Upper lobe of left lung (tissue), 6 donors: ENCODE results near the gene ORC1. TPM values are rescaled to one million over a fixed set of nuclear protein-coding genes. Genes with fewer than 3 reads are reported as not detected.
A peak's percentile ranks its signal among the peaks of the same experiment; 100 is the strongest.

ENCODE experiments used
- ATAC-seq, 2 donors: fragments of 200-7000 bp; cut with Tn5 transposase; one replicate each; pipeline ENCODE4 v1.9.1; 2022; ENCODE audit warnings: mild to moderate bottlenecking in 2 of 2, moderate library complexity in 2 of 2; ENCODE audit not compliant: low FRiP score in 2 of 2
- DNase-seq, 2 donors: peaks; one replicate each; pipeline ENCODE4 v3.0.0-alpha.2; 2019 to 2020
- H3K27ac ChIP-seq, 4 donors: fragments of 200-600 bp; sonication (generic); one replicate each; pipeline ENCODE4 v1.5.1; 2016 to 2019
- H3K27me3 ChIP-seq, 4 donors: fragments of 200-600 bp; sonication (generic); one replicate each; pipeline ENCODE4 v1.5.1; 2017 to 2019
- H3K36me3 ChIP-seq, 4 donors: fragments of 200-600 bp; sonication (generic); one replicate each; pipeline ENCODE4 v1.5.1; 2016 to 2019
- H3K4me1 ChIP-seq, 4 donors: fragments of 200-600 bp; sonication (generic); one replicate each; pipeline ENCODE4 v1.5.1; 2018 to 2019
- H3K4me3 ChIP-seq, 4 donors: fragments of 200-600 bp; sonication (generic); one replicate each; pipeline ENCODE4 v1.5.1; 2017 to 2019; ENCODE audit warnings: mild to moderate bottlenecking in 2 of 4, moderate library complexity in 1 of 4
- H3K9me3 ChIP-seq, 4 donors: fragments of 200-600 bp; sonication (generic); one replicate each; pipeline ENCODE4 v1.5.1; 2018 to 2019
- EP300 ChIP-seq, 4 donors: sonication (generic); formaldehyde crosslinking; IDR thresholded peaks; one replicate each; pipeline ENCODE4 v1.5.1; 2017; ENCODE audit warnings: antibody characterized with exemption in 4 of 4, control low read depth in 2 of 4
- POLR2A ChIP-seq, 4 donors: fragments of 450-650 bp; IDR thresholded peaks; one replicate each; pipeline ENCODE4 v1.5.1; 2016 to 2017; ENCODE audit warnings: antibody characterized with exemption in 4 of 4, mild to moderate bottlenecking in 2 of 4
- POLR2AphosphoS5 ChIP-seq, 2 donors: sonication (generic); formaldehyde crosslinking; IDR thresholded peaks; one replicate each; pipeline ENCODE4 v1.5.1; 2017; ENCODE audit warnings: antibody characterized with exemption in 2 of 2
- WGBS, 2 donors: methylation state at CpG; one replicate each; pipeline ENCODE4 v1.1.5; 2017 to 2018; 5-methylcytosine and 5-hydroxymethylcytosine counted together
- total RNA-seq, 6 donors: library from RNA; depleted of rRNA in 4 of 6; stranded (reverse); fragments of >200 nt in 4 of 6; gene quantifications; one replicate each; pipeline versions ENCODE4 v1.1.0 to v1.2.1, GENCODE V29; 2016 to 2021
- TF ChIP-seq, protein P1 (sequence below), 6 experiments: fragments of 450-650 bp in 4 of 6; fragments of 200-600 bp in 2 of 6; sonication (generic) in 2 of 6; IDR thresholded peaks; one replicate each; pipeline ENCODE4 v1.5.1; 2016 to 2019; ENCODE audit warnings: antibody characterized with exemption in 6 of 6
- donor health status: DM: no; HTN: no; CAD: no; lungs with moderate emphysema.
- donor health status: DM: no; HTN: yes; CAD: no; lungs with severe emphysema.

Gene ORC1
- total RNA-seq, 6 donors from 2014 or later, result 0.22 to 1.1 (median 0.96) TPM

DNA sequence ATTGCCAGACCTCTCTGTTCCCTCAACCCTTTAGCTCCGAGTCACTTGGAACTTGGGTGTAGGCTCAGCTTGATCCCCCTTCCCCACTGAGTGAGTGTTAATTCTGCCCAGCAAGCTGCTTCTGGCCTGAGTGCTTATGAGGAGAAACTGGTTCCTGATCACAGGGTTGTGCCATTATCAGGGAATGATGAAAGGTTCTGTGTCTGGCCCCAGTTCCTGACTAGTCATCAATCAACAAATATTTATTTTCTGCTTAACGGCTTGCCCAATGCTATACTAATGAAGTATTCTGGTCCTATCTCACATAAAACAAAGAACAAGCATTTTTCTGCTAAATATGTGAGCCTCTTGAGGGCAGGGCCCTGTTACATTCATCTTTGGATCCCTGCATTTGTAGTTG, 59.0 kb downstream of the ORC1 start:
- WGBS, 2 donors, result 67 to 72% methylated on average over 2 of the region's 2 CpGs
- ATAC-seq (peak in 1 of 2 donors; percentile 10), DNase-seq (no peak)
- TF ChIP-seq EP300 (IDR thresholded peaks at IDR 0.05) (no peak), POLR2A (IDR thresholded peaks at IDR 0.05) (no peak), POLR2AphosphoS5 (IDR thresholded peaks at IDR 0.05) (no peak)
- TF ChIP-seq, protein P1, sequence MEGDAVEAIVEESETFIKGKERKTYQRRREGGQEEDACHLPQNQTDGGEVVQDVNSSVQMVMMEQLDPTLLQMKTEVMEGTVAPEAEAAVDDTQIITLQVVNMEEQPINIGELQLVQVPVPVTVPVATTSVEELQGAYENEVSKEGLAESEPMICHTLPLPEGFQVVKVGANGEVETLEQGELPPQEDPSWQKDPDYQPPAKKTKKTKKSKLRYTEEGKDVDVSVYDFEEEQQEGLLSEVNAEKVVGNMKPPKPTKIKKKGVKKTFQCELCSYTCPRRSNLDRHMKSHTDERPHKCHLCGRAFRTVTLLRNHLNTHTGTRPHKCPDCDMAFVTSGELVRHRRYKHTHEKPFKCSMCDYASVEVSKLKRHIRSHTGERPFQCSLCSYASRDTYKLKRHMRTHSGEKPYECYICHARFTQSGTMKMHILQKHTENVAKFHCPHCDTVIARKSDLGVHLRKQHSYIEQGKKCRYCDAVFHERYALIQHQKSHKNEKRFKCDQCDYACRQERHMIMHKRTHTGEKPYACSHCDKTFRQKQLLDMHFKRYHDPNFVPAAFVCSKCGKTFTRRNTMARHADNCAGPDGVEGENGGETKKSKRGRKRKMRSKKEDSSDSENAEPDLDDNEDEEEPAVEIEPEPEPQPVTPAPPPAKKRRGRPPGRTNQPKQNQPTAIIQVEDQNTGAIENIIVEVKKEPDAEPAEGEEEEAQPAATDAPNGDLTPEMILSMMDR (IDR thresholded peaks at IDR 0.05), result no peak
- Histone ChIP-seq H3K27me3 (no peaks in the 10 kb centered on the region), H3K27ac (no peak overlapping the region), H3K4me3 (no peak overlapping the region), H3K9me3 (no peaks in the 10 kb centered on the region), H3K4me1 (no peaks in the 10 kb centered on the region), H3K36me3 (peaks cover 0 to 23% (median 0%) of the 10 kb centered on the region in 4 donors)

DNA sequence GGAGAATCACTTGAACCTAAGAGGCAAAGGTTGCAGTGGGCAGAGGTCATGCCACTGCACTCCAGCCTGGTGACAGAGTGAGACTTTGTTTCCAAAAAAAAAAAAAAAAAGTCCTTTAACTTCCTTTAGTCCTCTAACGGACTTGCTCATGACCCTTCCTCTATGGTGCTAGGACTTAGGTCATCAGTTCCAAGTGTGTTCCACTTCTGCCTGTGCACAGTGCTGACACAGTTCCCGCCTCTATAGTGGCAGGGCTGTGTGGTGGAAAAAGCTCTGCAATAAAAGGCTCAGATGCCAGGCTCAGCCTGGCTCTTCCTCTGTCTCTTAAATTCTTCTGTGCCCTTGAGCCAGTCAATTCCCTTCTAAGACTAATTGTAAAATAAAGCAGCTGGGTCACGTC, 60.2 kb downstream of the ORC1 start:
- no peak for TF ChIP-seq EP300 (IDR thresholded peaks at IDR 0.05)
- TF ChIP-seq POLR2A (IDR thresholded peaks at IDR 0.05), result no peak
- TF ChIP-seq, protein P1 (IDR thresholded peaks at IDR 0.05), result no peak
- no peak for TF ChIP-seq POLR2AphosphoS5 (IDR thresholded peaks at IDR 0.05)
- ATAC-seq, result peak in 1 of 2 donors; percentile 64
- Histone ChIP-seq H3K4me3 (no peak overlapping the region), H3K4me1 (no peaks in the 10 kb centered on the region), H3K36me3 (peaks cover 0 to 27% (median 3%) of the 10 kb centered on the region in 4 donors), H3K27me3 (no peaks in the 10 kb centered on the region), H3K27ac (no peak overlapping the region), H3K9me3 (no peaks in the 10 kb centered on the region)
- WGBS, 2 donors, result 76 to 81% methylated on average over 3 of the region's 3 CpGs
- no peak for DNase-seq

DNA sequence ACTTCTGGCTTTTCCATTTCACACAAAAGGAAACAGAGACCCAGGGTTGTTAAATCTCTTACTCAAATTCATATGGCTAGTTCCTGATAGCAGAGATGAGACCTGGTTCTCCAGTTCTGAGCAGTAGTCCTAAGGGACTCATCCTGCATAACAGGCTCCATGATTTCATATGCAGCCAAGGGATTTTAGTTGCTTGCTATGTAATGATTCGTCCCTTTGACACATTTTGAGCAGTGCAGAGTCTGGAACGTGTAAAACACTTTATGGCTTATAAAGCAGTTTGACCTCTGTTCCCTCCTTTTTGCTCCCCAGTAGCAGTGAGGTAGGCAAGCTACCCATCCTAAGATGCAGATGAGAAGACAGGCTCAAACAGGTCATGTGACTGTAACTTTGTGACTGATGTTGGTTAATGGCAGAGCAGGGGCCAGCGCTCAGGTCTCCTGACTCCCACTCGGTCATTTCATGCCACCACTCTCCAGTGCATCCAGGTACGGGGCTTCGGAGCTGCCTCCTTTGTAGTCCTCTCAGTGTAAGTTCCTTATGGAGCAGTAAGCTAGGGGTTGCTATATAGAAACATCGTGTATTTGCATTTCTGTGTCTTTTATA, 62.5 kb downstream of the ORC1 start:
- Histone ChIP-seq H3K27ac (no peak overlapping the region), H3K9me3 (no peaks in the 10 kb centered on the region), H3K36me3 (peaks cover 0 to 40% (median 7%) of the 10 kb centered on the region in 4 donors), H3K4me1 (no peaks in the 10 kb centered on the region), H3K27me3 (no peaks in the 10 kb centered on the region), H3K4me3 (no peak overlapping the region)
- 90 to 94% methylated on average over 6 of the region's 7 CpGs for WGBS, 2 donors
- TF ChIP-seq POLR2A (IDR thresholded peaks at IDR 0.05), result no peak
- TF ChIP-seq POLR2AphosphoS5 (IDR thresholded peaks at IDR 0.05), result no peak
- no peak for TF ChIP-seq EP300 (IDR thresholded peaks at IDR 0.05)
- TF ChIP-seq, protein P1 (IDR thresholded peaks at IDR 0.05), result no peak
- no peak for ATAC-seq
- no peak for DNase-seq

DNA sequence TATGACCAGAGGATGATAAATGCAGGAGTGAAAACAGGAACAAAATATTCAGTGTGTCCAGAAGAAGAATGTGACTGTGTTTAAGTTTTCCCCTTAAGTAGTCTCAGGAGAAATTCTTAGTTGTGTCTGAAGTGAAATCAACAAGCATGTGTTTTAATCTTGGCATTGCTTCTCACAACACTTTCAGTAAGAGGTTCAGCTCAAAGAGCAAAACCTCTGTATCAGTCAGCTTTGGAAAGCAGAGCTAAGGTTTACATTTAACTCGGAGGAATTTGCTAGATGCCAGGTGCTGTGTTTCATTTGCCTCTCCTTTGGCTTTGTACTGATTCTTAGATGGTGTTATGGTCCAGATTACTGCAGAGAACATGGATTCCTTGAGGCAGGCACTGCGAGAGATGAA, 66.8 kb downstream of the ORC1 start:
- Histone ChIP-seq H3K27ac (no peak overlapping the region), H3K36me3 (peaks cover 0 to 38% (median 7%) of the 10 kb centered on the region in 4 donors), H3K4me1 (no peaks in the 10 kb centered on the region), H3K27me3 (no peaks in the 10 kb centered on the region), H3K9me3 (no peaks in the 10 kb centered on the region), H3K4me3 (no peak overlapping the region)
- TF ChIP-seq, protein P1 (IDR thresholded peaks at IDR 0.05), result no peak
- TF ChIP-seq POLR2A (IDR thresholded peaks at IDR 0.05), result no peak
- no peak for TF ChIP-seq EP300 (IDR thresholded peaks at IDR 0.05)
- no peak for TF ChIP-seq POLR2AphosphoS5 (IDR thresholded peaks at IDR 0.05)
- DNase-seq (no peak), ATAC-seq (no peak)
- 72 to 86% methylated on average over 2 of the region's 2 CpGs for WGBS, 2 donors
